ENCODE data around the gene SLCO2A1. TPM values are rescaled to one million over a fixed set of nuclear protein-coding genes. Genes with fewer than 3 reads are reported as not detected.

SLCO2A1 gene
- total RNA-seq, 2 donors from 2014 or later, result 26.3 to 34.8 TPM

GRCh38 chr3:133991209-133991608 is 38.5 kb downstream of the SLCO2A1 start:
- Histone ChIP-seq H3K4me1 (no peaks in the 10 kb centered on the region), H3K27me3 (no peaks in the 10 kb centered on the region), H3K4me3 (no peak overlapping the region), H3K27ac (no peak overlapping the region), H3K9ac (ENCODE audit: low read depth in 2 of 2, low read length in 2 of 2) (no peak overlapping the region), H3K36me3 (no peaks in the 10 kb centered on the region), H3K9me3 (no peaks in the 10 kb centered on the region)
- intact Hi-C loops (cut with DNase I), result no loop called here
- no peak for TF ChIP-seq CTCF (IDR thresholded peaks at IDR 0.05)
- DNase-seq, result no peak

DNA sequence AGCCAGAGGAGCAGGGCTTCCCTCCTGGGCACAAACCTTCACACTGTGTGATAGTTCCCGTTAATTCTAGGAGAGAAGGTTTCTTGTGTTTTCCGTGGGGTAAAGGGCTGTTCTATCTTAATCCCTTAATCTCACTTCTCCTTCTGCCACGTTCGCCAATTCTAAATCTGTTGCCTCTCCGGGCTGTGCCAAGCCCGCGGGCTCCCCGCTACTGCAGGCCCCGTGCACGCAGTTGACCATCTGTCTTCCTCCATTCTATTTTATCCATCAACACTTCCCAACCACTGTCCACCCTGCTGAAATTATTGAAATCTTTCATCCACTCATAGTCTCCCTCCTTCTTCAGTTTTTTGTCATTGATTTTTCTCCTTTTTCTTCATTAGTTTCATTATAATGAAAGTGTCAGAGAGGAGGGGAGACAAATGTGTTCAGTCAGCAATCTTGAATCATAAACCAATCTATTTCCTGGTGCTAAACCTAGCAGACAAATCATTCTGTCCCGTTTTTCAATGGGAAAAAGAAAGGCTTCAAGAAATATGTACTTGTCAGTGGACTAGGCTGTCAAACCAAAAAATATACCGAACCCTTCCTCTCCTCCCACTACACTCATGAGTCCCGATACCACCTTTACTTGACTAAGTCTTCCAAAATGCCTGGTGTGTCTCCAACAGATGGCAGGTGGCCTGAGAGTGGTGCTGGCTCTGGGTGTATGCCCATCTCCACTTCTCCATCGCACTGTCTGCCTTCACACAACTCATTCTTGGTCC is 39.6 kb downstream of the SLCO2A1 start:
- no peaks in the 10 kb centered on the region for H3K27me3 ChIP-seq
- H3K4me1 ChIP-seq, result no peaks in the 10 kb centered on the region
- no peak overlapping the region for H3K9ac ChIP-seq (ENCODE audit: low read depth in 2 of 2, low read length in 2 of 2)
- intact Hi-C loops (cut with DNase I), result no loop called here
- no peak overlapping the region for H3K27ac ChIP-seq
- H3K4me3 ChIP-seq, result no peak overlapping the region
- H3K36me3 ChIP-seq, result no peaks in the 10 kb centered on the region
- H3K9me3 ChIP-seq, result no peaks in the 10 kb centered on the region
- no peak for TF ChIP-seq CTCF (IDR thresholded peaks at IDR 0.05)
- DNase-seq, result no peak

DNA sequence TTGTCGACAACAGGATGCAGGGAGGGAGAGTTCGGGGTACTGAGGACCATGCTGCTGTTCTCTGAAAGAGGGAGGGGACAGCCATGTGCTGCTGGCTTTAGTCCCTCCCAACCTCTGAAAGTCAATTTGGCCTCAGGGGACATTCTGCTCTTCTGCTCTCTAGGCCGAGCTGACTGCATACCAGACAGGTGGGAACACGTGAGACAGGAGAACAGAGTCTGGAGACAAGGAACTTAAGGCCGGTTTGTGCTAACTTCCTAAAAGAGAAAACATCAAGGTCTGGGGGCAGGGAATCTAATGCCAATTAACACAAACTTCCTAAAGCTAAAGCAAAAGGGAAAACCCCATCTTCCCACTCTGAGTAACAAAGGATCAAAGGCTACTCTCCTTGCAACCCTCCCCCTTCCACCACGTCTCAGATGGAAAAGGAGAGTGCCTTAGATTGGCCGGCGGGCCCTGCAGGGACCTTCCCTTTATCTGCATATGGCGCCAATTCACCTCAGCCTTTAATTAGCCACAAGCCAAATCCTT is 41.0 kb downstream of the SLCO2A1 start:
- DNase-seq, result peak; percentile 32
- no peak overlapping the region for H3K4me3 ChIP-seq
- no peaks in the 10 kb centered on the region for H3K4me1 ChIP-seq
- H3K27ac ChIP-seq, result no peak overlapping the region
- H3K27me3 ChIP-seq, result no peaks in the 10 kb centered on the region
- no peak for TF ChIP-seq CTCF (IDR thresholded peaks at IDR 0.05)
- H3K36me3 ChIP-seq, result no peaks in the 10 kb centered on the region
- H3K9me3 ChIP-seq, result no peaks in the 10 kb centered on the region
- no peak overlapping the region for H3K9ac ChIP-seq (ENCODE audit: low read depth in 2 of 2, low read length in 2 of 2)
- intact Hi-C loops (cut with DNase I), result no loop called here

DNA sequence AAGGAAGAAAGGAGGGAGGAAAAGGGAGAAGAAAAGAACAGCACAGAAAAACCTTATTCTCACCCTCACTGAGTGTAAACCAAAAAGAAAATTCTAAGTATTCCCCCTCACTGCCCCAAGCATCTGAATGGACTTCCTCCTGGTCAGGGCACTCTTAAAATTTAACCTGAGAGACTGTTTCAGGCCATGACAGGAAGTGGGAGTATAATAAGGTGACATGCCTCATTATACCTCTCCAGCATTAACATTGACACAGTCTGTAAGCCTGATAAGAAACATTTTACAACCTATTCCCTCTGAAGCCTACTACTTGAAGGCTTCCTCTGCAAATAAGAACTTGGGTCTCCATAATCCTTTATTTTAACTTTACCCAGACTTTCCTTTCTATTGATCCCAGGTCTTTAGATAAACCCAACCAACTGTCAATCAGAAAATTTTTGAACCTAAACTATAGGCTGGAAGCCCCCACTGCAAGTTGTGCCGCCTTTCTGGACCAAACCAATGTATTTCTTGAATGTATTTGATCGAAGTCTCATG is 41.7 kb downstream of the SLCO2A1 start:
- Histone ChIP-seq H3K27me3 (no peaks in the 10 kb centered on the region), H3K27ac (no peak overlapping the region), H3K9me3 (no peaks in the 10 kb centered on the region), H3K9ac (ENCODE audit: low read depth in 2 of 2, low read length in 2 of 2) (no peak overlapping the region), H3K36me3 (no peaks in the 10 kb centered on the region), H3K4me3 (no peak overlapping the region), H3K4me1 (no peaks in the 10 kb centered on the region)
- no peak for DNase-seq
- TF ChIP-seq CTCF (IDR thresholded peaks at IDR 0.05), result no peak
- intact Hi-C loops (cut with DNase I), result no loop called here

DNA sequence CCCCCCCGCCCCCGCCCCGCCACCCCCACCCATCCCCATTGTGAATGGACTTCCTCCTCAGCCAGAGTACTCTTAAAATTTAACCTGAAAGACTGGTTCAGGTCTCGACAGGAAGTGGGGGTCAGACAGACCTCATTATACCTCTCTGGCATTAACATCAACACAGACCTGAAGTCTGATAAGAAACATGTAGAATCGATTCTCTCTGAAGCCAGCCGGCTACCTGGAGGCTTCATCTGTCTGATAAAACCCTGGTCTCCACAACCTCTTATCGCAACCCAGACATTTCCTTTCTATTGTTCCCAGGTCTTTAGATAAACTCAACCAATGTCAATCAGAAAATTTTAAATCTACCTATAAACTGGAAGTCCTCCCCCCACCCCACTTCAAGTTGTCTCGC is 42.6 kb downstream of the SLCO2A1 start:
- no peak for TF ChIP-seq CTCF (IDR thresholded peaks at IDR 0.05)
- no peak overlapping the region for H3K9ac ChIP-seq (ENCODE audit: low read depth in 2 of 2, low read length in 2 of 2)
- H3K27ac ChIP-seq, result no peak overlapping the region
- H3K4me3 ChIP-seq, result no peak overlapping the region
- no peaks in the 10 kb centered on the region for H3K4me1 ChIP-seq
- no peak for DNase-seq
- intact Hi-C loops (cut with DNase I), result no loop called here
- no peaks in the 10 kb centered on the region for H3K9me3 ChIP-seq
- H3K36me3 ChIP-seq, result no peaks in the 10 kb centered on the region
- no peaks in the 10 kb centered on the region for H3K27me3 ChIP-seq

Data from colonic mucosa (tissue), 4 donors.